GM11168 (cell line): ENCODE data around the gene EXOC2.
"Not testable (repeated sequence)": the region's sequence is repeated elsewhere in the genome, so short reads cannot be mapped to it uniquely, and the experiment has no call there.

Source experiments
- in situ Hi-C: fragments of 300-500 bp; cut with MboI; formaldehyde crosslinking; loops from one replicate; pipeline ENCODE4 v1.12.0; 2022; ENCODE audit warnings: low sequenced_read_pairs; ENCODE audit not compliant: unreplicated experiment

Gene EXOC2

DNA sequence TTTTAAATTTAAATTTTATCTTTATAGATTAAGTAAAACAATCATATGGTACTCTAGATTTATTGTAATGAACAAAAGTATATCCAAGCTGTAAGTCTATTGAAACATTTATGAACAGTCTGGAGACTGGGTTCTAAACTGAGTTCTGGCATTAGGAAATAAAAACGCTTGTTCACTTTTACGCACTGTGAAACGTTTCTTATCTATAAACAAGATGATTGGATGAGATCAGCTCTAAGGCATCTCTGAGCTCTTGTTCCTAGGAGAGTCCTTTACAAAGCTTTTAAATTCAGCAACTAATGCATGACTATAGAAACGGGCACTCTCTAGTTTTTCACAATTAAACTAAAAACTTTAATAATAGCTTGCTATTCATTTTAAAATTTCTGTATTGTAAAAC lies 42.8 kb downstream of the EXOC2 start:
- in situ Hi-C loops: no loop called here

DNA sequence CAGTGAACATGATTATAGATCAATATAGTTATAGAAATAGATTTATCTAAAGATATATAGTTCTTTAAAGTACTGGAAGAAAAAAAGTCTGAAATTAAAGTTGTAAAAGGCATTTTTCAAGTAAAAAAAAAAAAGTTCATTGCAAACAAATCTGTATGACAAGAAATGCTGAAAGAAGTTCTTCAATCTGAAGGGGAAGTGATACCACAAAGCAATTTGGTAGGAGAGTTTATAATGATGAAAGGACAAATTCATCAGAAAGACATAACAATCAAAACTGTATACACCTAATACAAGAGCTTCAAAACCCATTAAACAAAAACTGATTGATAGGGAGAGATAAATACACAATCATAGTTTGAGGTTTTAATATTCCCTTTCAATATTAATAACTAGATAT lies 50.1 kb downstream of the EXOC2 start:
- in situ Hi-C loops: no loop called here

DNA sequence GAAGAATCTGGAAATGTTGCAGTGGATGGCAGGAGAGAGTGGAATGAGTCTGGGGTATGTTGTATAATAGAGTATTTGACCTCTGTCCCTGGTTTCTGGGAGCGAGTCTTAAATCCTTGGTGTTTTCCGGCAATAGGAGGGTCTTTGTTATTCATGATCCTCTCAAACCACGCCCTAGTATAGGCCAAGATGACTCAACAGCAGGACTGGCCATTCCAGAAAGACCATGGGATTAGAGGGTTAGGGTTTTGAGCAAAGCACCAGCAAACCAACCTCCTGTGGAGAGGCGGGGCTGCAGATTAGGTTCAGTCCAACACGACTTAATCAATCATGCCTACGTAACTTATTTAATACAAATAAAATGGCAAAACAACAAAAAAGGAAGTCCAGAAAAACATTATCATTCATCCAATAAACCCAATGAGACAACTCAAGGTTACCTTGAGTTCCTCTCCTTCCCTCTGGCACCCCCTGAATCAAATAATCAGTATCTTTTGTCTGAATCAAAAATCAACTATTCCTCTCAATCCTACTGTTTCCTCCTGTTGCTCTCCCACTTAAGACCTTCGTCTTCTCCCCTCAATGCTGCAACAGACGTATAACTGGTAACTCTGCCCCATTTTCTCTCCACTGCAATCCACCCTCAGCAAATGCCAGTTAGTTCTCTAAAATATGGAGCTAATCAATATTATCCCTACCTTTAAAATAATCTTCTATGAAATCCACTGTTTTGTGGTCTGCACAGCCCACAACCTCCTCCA lies 51.5 kb downstream of the EXOC2 start:
- in situ Hi-C loops: no loop called here

DNA sequence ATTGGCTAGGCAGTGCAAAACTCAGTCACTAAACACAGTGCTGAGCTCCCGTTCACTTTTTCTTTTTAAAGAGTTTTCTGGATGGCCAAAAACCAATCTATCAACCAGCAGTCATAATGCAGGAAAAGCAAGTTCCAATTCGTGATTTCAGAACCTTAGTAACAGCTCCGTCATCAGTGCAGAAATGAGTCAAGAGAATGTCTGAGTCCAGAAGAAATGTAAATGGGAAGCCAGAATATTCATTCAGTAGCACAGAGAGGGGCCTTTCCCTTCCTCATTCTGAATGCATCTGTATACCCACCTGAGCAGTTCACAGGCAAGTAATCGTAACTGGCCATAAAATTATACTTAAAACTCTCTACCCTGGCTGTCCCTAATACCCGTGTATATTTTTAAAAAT lies 56.5 kb downstream of the EXOC2 start:
- in situ Hi-C loops: no loop called here

DNA sequence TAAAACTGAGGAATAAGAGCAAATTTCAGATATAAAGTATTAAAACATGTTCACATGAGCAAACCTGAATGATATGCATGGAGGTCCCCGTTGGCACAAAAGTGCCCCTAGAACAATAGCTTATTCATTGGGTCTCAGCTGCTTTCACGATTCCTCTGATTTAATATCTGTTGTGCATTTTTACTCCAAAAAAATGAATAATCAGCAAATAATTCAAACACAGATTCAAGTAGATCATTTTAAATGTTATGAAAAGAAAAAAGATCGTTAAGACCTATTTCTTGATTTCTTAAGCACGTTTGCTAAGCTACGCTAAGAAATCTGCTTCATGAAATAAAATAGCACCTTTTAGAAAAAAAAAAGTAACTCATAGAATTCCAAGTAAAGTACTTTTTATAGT lies 57.7 kb downstream of the EXOC2 start:
- in situ Hi-C loops: no loop called here

DNA sequence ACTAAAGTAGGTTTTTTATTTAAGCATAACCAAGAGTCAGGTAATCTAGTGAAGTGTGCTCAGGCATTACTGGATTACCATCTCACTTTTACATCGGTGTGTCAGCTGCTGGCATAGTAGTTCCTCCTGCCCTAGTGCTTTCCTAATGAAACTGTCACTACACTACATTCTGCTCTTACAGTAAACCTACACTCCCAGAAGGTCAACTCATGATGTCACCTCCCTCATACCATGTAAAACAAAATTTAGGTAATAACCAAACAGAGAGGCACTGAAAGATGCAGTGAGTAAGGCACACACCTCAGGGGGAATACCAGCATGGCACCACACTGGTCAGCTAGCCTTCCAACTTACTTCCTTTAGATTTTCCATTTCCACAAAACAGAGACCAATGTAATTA lies 59.3 kb downstream of the EXOC2 start:
- in situ Hi-C loops: no loop called here

DNA sequence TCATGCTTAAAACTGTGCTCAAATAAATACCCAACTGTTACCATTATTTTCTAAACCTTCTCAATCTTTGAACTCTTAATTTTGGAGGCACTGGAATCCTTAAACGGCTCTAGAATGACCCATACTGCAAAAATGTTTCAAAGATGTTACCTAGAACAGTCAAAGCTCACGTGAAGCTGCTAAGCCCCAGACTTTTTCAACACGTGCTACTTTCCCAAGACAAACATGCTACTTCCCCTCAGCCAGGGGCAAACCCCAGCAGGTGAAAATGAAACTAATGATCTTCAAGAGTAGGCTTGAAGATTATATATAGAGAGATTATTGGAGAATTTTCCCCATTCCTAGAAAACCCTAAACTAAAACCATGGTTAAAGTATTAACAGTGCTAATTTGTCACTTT lies 64.2 kb downstream of the EXOC2 start:
- in situ Hi-C loops: no loop called here

DNA sequence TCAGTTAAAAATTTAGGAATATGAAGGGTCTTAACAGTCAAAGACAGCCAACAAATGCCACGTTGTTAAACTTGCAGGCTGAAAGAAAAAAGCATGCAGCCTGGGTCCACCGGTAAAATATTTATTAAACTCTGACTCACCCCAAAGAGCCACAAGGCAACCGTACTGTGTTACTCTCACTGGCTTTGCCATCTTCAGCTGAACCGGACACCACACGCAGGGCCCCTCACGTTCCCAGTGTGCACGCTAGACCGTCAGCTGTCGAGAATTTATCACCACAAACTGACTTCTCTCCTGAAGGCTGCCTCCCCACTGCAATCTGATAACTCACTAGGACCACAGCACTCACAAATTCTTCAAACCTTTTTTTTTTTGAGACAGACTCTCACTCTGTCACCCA lies 66.7 kb downstream of the EXOC2 start:
- in situ Hi-C loops: no loop called here

DNA sequence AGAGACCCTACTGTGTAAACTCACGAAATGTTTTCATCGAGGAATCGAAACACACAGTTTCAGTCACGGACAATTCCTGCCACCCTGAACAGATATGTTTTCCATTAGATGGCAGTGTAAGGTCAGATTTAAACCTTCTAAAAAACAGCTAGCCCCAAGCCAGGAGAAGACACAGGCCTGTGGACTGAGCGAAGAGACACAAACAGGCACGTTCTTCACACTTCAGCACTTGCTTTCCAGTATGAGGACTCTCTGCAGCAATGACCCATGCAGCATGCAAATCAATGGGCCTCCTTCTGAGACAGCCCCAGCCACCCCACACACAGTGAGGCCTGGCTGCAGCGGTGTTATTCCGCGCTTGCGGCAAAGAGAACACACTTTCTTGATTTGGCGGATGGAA lies 68.0 kb downstream of the EXOC2 start:
- in situ Hi-C loops: no loop called here

DNA sequence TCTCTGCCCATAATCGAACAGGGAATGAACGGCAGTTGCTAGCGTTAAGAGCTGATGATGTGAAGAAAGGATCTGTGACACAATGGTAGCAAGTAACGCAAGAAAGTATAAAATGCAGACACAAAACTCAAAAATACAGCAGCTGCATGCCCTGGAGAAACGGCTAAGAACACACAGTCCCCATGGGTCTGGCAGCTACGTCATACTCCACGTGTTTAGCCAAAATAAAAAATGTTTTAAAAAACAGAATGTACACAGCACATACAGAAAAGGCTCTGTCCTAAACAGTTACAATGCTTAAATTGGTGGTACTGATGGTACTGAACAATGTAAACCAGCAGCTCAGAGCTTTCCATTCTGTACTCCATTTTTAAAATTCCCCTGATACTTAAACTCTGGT lies 70.5 kb downstream of the EXOC2 start:
- in situ Hi-C loops: no loop called here

DNA sequence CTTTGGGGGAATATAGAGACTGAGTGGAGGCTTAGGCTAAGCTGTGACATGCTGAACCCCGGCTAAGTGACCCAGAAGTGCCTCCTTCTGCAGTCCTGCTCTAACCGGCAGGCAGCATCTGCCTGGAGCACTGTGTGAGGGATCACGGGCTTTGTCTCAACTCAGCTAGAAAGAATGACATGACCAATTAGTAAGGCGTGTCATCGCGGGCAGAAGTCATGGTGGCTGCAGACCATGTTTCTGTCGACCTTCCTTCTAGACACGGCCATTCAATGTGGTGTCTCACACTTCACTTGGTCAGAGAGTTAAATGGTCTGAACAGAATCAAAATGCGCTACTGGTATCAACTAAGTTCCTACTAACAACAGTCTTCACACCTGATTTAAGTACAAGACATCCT lies 71.0 kb downstream of the EXOC2 start:
- in situ Hi-C loops: no loop called here

DNA sequence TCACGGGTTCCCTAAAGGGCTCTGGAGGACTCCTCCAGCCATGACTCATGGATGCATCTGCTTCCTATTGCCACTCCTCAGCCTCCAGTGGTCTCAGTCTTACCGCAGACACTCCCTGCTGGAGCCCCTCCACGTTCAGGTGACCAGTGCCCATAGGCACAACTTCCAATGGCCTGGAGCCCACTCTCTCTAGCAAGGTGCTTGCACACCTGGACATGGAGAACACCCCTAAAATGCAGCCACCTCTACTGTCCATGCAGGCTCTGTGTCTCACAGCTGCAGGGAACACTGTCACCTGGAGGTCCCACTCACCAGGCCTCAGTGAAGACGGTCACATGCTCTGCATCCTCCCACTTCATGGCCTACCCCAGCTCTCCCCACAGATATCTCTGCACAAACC lies 72.0 kb downstream of the EXOC2 start:
- in situ Hi-C loops: no loop called here

DNA sequence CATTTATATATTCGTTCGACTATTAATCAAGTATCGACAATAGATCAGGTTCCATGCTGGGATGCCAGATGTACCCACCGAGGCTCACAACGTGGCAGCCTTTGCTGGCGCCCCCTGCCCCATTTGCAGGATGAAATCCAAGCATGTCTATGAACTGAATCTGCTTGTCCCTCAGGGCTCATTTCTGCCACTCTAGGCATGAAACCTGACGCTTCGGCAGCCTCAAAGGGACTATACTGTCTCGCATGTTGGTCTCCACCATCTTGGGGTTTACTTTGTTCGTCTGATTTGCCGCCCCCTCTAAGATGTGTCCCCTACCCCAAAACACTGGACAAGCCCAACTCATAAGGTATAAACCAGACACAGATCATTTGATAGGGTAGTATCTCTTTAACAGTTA lies 72.8 kb downstream of the EXOC2 start:
- in situ Hi-C loops: no loop called here

DNA sequence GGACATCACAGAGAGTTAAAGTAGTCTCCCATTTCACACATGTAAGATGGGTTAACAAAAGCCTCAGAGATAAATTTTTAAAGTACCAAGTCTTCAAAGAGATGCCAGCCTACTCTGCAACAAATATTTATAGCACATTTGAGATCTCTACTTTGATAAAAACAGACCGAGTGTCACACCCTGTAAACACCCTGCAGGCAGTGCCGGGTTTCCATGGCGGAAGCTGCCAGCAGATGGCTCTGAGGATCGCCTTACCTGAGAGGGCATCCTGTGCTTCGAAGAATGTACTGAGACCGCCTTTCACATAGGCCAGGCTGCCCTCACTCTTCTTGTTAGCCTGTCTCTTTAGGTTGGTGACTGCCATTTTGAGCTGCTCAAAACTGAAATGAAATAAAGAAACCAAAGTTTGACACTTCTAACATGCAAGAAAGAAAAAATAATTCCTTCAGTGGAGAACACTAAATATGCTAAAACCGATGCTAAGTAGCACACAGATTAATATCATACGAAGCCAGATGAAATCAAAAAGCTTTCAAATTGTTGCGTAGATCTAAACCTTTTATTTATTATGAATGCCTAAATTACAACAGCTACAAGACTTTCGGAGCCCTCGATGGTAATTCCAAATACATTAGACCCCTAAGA lies 75.4 kb downstream of the EXOC2 start:
- in situ Hi-C loops: no loop called here

DNA sequence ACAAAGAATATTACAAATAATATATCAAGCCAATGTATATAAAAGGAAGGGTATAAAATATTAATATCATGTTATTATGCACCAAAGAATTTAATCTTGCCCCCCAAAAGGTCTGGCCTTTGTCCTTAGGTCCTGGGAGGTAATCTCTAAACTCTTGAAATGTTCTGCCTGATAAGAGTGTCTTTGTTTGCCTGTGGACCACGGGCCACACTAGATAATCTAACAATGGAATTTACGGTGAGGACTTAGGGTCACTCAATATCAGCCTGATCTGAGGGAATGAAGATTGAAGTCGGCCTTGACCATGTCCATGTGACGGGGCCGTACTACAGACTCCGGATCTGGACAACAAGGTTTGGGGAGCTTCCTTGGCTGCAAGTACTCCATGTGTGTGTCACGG lies 79.0 kb downstream of the EXOC2 start:
- in situ Hi-C loops: no loop called here

DNA sequence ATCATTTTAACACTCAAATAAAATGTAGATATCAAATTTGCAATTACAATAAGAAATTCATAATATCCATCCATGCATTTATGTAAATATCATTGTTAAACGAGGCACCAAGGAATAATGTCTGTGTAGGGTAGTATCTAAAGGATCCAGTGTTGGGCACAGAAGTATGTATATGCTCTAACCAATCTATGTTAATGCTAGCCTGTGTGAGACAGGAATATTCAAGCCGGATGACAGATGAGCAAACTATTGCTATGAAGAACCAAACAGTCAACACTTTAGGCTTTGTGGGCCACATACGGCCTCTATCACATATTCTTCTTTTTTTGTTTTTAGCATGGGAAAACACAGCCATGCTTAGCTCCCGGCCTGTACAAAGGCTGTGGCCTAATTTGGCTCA lies 81.0 kb downstream of the EXOC2 start:
- in situ Hi-C loops: no loop called here

DNA sequence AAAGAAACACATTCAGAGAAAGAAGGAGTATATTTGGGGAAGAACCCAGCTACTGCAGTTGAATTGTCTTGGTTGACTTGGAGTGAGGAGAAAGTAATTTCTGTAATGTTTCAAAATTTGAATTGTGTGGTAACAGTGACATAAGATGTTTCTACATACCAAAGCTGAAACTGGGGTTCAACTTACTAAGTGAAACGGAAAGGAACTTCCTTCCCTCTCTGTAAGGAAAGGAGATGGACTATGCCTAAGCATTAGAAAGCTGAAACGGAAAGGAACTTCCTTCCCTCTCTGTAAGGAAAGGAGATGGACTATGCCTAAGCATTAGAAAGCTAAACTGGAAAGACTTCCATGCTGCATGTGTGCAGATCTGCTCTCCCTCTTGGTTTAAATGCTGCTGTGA lies 82.1 kb downstream of the EXOC2 start:
- in situ Hi-C loops: no loop called here

DNA sequence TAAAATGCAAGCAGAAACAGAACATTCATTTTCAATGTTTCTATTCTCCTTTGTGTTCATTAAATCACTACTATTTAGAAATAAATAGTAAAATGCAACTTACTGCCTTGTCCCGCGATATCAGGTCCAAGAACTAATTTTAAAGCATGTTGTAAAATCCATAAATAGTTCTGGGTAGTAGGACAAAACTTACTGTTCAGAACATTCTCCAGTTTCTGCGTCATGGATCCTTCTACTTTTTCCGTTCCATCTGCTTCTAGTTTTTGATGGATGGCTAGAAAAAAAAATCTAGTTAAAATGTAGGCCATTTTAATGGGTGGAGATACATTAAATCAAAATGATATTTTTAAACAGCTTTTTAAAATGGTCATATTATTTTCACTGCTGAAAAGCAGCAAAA lies 83.0 kb downstream of the EXOC2 start:
- in situ Hi-C loops: no loop called here

DNA sequence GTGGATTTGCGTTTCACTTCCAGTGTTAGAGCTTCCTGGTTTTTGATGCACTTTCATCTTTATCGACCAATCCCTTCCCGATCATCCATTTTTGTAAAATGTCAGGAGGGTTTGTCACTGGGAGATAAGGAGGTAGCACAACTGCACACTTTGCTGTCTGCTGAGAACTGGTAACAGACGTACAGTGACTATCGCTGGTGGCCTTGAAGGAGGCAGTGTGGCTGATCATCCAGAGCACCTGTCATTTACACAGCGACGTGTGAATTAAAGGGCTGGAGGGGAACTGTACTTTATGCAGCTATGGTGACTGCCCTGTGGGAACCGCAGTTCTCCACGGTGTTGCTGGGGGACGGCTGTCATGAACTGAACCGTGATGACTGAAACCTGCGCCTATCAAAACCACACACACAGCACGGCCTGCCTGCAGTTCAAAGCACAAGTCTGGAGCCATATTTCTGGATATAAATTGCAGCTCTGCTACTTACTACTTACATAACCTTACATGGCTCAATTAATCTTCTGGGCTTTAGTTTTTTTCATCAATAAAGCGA lies 86.0 kb downstream of the EXOC2 start:
- in situ Hi-C loops: no loop called here

DNA sequence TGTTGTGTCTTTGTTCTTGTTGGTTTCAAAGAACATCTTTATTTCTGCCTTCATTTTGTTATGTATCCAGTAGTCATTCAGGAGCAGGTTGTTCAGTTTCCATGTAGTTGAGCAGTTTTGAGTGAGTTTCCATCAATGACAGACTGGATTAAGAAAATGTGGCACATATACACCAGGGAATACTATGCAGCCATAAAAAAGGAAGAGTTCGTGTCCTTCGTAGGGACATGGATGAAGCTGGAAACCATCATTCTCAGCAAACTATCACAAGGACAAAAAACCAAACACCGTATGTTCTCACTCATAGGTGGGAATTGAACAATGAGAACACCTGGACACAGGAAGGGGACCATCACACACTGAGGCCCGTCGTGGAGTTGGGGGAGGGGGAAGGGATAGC lies 87.0 kb downstream of the EXOC2 start:
- in situ Hi-C loops: not testable (repeated sequence)

DNA sequence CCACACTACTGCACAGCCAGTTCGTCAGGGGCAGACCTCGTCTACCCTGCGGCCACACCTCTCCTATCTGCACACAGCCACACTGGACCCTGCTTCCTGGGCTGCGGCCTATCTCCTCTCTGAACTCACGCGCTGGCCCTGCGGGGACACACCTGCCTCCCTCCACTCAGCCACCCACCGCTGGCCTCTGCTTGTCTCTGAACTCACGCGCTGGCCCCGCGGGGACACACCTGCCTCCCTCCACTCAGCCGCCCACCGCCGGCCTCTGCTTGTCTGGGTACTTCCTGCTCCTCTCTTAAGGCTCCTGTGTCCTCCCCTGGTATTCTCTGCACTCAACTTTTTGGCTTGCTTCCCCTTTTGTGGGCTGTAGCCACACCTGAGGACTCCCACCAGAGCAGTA lies 88.4 kb downstream of the EXOC2 start:
- in situ Hi-C loops: no loop called here

DNA sequence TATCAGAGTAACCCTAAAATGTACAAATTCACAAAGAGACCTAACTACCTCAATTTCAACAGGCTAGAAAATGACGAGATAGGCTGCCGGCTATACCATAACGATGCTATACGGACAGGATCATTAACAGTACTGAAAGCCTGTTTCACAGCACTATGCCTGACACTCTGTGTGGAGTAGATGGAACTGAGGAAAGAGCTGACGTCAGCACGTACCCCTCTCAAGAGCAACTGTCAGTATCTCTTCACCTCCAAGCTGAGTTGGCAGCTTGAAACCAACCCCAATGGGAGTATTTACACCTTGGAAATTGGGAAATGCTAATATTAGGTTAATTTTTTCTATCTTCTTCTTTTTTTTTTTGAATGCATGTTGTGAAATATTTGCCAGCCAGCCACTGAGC lies 89.7 kb downstream of the EXOC2 start:
- in situ Hi-C loops: no loop called here
